HG03025 (cell line): ENCODE data around the gene CAMKMT.

Experiments used
- ATAC-seq: cut with Tn5 transposase; IDR thresholded peaks from one replicate; pipeline ENCODE4 v1.9.1; 2021; ENCODE audit warnings: mild to moderate bottlenecking, moderate library complexity; ENCODE audit not compliant: unreplicated experiment, low FRiP score

The CAMKMT gene

DNA sequence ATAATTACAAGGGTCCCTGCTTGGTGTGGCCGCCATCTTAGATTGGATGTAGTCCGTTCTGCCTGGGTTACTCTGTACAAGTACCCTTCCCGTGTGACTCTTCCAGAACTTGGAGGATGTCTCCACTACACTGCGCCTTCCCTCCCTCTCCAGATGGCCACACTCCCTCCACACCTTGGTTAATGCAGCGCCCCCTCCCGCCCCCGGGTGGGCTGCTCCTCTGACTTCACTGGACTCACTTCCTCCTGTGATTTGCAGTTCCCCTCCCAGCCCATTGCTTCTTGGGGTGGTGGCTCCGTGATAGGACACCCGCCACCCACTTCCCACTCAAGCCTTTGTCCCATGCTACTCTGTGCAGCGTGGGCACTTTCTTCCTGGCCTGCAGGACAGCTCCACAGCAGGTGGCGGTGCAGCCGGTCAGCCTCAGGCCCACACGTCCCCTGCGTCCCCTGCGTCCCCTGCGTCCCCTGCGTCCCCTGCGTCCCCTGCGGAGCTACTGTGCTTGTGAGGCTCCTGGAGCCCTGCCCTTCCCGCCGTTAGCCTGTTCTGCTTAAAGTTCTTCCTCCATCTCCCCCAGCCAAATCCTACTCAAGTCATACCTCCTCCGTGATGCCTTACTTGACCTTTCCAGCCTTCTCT is 449.3 kb downstream of the CAMKMT start:
- no peak for ATAC-seq

DNA sequence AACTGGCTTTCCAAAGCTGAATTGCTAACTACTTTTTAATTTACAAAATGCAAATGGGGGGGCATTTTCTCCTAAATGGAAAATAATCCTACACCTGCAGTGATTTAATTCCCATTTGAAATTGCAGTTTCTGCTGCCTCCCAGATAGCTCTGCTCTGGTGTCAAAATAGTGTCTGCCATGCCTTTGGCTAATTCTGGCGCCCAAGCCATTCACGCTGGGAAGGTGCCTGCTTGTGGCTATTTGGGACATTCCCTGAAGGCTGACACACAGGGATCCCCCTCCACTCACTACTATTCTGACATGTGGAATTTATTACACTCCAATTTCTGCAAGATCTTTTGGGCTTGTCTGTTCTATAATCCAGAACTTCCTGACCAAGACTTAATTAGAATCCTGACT is 451.4 kb downstream of the CAMKMT start:
- no peak for ATAC-seq

DNA sequence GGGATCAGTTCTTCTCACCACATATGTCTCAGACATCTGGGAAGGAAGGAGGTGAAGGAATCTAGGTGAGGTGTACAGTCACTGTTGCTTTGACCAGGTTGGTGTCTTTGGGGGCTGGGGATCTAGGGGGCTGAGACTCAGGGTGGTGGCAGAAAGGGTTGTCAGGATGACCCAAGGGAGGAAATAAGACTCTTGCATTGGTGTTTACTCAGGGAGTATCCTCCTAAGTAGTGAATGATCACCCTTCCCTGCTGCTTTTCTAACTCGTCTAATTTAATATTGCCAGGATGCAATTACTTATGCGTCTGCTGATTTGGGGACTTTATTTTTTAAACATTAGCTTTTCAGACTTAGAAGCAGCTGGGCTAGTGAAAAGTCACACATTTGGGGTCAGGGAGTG is 451.9 kb downstream of the CAMKMT start:
- ATAC-seq: no peak

DNA sequence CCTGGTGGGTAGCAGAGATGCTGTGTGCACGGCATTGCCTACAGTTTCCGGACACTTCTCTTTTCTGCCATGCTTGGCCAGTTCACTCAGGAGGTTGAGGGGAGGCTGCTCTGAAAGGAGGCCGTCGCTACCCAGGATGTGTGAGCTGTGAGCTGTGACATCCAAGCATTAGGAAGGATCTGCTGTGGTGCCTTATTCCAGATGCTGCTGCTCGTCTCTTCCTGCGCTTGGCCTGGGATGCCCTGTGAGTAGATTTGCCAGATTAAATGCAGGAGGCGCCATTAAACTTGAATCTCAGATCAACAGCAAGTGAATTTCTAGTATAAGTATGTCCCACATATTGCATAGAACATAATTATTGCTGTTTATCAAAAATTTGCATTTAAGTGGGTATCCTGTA is 455.5 kb downstream of the CAMKMT start:
- ATAC-seq: no peak

DNA sequence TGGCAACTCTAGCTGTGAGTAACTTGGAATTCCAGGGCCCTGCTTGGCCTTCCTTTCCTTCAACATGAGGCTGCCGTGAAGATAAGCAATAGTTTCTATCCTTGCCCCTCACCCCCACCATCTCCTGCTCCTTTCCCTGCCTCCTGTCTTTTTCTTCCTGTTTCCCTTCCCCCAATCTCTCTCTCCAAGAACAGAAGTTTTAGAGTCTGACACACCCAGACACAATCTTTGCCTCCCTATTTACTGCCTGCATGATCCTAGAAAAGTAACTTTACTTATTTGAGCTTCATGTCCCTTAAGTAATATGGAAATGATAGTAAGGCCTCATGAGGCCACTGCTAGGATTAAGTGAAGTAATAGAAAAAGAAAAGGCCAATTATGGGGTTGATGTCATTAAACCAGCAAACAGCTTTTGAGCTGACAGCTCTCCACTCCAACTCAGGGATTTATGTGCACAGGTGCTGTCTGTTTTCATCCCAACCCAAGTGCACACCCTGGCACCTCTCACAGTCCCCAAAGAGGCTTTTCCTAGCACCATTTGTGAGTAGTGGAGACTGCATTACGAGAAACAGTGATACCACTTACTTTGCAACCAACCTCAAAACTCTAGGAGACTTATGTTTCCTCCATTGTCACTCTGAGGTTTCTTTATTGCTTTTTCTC is 456.1 kb downstream of the CAMKMT start:
- ATAC-seq: no peak

DNA sequence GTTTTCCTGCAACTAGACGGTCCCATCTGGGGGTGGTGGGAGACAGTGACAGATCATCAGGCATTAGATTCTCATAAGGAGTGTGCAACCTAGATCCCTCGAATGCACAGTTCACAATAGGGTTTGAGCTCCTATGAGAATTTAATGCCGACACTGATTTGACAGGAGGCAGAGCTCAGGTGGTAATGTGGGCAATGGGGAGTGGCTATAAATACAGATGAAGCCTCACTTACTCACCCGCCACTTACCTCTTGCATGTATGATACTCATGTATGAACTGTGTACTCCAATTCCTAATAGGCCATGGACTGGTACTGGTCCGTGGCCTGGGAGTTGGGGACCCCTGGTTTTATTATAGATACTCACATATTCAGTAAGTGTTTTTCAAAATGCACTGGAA is 457.3 kb downstream of the CAMKMT start:
- no peak for ATAC-seq

DNA sequence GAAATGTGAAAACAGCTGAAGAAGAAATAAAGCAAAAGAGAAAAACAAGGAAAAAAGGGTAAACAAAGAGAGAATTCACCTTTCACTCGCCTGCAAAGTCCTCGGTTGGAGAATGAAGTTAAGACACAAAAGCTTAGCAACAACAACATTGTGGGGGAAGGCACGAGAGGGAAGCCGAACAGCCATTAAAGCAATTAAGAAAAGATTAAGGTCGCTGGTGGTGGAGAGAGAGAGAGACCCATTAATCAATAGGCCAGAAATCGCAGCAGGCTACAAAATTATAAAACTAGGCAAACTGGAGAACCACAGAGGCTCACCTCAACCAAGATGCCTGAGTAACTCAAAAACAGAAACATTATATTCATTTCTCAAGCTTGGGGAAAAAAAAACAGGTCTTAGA is 459.8 kb downstream of the CAMKMT start:
- ATAC-seq: no peak

DNA sequence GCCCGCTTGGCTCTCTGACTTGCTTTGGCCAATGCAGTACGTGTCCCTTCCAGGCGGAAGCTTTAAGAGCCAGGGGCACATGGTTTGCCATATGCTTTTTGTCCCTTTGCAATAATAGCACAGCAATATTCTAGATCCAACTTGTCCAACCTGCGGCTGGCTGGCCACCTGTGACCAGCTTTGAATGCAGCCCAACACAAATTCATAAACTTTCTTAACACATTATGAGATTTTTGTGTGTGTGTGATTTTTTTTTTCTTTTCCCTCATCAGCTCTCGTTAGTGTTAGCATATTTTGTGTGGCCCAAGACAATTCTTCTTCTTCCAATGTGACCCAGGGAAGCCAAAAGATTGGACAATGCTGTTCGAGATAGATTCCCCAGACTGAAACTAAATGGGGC is 460.4 kb downstream of the CAMKMT start:
- ATAC-seq: no peak
